GM21447 (cell line): ENCODE results near the gene ERBB2.

Experiments used
- ATAC-seq: cut with Tn5 transposase; IDR thresholded peaks from one replicate; pipeline ENCODE4 v1.9.1; 2021; ENCODE audit not compliant: unreplicated experiment

The ERBB2 gene

DNA sequence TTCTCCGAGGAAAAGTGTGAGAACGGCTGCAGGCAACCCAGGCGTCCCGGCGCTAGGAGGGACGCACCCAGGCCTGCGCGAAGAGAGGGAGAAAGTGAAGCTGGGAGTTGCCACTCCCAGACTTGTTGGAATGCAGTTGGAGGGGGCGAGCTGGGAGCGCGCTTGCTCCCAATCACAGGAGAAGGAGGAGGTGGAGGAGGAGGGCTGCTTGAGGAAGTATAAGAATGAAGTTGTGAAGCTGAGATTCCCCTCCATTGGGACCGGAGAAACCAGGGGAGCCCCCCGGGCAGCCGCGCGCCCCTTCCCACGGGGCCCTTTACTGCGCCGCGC lies at the start of gene ERBB2:
Gene ERBB2 (plus strand): TSS at position 247 of the 330 bp plus-strand sequence. CDS start 175 bp downstream, outside the sequence.
- no peak for ATAC-seq

DNA sequence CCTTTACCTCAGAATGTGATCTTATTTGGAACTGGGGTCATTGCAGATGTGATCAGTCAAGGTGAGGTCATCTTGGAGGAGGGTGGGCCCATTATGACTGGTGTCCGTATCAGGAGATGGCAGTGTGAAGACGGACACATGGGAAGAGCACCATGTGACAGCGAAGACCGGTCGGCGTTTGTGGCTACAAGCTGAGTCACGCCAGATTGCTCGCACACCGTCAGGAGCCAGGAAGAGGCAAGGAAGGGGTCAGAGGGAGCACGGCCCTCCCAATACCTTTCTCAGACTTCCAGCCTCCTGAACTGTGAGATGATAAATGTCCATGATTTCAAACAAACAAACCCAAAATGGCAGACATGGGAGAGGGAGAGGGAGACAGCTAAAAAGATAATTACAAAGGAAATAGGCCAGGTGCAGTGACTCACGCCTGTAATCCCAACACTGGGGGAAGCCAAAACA lies 49.7 kb upstream of the ERBB2 start:
- no peak for ATAC-seq

DNA sequence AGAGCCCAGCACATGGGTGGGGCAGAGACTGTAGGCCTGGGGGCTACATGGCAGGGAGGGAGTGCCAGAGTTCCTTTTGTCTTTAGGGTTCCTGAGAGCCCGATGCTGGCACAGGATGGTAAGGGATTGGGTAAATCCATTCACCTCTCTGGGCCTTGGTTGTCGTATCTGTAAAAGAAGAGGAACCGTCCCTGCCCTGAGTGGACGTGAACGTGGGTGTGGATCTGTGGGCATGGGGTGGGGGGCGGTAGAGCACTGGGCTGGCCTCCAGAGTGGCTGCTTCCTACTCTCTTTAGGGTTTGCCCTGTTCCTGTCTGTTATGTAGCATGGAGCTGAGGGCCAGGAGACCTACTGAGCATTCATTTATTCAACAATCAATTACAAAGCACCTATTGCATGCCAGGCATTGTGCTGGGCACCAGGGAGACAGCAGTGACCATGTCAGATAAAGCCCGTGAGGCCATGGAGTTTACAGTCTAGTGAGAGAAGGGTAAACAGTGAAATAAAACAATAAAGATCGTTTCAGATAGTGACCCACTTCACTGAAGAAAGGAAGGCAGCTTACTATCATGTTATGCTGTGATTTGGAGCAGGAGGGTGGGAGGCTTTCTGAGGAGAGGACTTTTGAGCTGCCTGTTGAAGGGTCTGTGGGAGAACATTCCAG lies 47.8 kb upstream of the ERBB2 start:
- ATAC-seq: no peak

GRCh38 chr17:39652587-39653315 lies 47.1 kb upstream of the ERBB2 start:
- ATAC-seq: no peak

- no peak for ATAC-seq
These were observed 46.6 kb upstream of the ERBB2 start for GRCh38 chr17:39653316-39653661.

DNA sequence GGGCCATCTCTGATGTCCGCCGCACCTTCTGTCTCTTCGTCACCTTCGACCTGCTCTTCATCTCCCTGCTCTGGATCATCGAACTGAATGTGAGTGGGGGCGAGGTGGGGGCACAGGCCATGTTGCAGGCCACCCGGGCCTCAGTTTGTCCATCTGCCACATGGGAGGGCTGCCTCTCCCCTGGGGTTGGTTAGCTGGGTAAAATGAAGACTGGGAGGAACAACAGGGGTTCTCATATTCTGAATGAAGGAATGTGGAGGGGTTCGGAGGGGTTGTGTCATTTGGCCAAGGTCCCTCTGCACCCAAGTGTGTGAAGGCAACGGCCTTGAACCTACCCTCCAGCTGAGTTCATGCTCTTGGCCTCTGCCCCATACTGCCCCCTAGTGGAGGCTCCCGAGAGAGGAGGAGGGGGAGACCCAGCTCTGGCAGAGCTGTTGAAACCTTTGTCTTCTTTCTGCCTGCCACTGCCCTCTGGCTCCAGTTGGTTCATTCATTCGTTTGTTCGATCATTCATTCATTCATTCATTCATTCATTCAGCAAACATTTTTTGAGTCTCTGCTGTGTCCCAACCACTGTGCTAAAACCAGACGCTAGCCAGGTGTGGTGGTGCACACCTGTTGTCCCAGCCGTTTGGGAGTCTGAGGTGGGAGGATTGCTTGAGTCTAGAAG lies 46.1 kb upstream of the ERBB2 start:
- ATAC-seq: no peak

DNA sequence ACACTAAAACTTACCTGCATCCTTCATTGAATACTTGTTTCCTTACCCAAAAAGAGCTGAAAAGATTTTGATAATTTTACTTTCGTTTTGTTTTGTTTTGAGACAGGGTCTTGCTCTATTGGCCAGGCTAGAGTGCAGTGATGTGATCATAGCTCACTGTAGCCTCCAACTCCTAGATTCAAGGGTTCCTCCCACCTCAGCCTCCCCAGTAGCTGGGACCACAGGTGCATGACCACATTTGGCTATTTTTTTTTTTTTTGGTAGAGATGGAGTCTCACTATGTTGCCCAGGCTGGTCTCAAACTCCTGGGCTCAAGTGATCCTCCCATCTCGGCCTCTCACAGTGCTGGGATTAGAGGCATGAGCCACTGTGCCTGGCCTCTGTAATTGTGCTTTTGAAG lies 44.8 kb upstream of the ERBB2 start:
- ATAC-seq: no peak

DNA sequence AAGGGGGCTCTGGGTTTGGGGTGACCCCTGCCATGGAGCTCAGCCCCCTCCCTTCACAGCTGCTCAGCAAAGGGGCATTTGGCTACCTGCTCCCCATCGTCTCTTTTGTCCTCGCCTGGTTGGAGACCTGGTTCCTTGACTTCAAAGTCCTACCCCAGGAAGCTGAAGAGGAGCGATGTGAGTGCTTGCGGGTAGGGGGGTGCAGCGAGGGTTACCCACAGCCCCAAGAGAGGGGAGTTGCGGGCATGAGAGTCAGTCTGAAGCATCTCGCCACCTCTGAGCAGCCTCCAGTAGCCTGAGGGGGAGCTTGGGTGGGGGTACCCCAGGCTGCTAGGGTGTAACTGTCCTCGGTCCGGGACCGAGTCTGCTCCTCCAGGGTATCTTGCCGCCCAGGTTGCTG lies 41.5 kb upstream of the ERBB2 start:
- ATAC-seq: no peak

DNA sequence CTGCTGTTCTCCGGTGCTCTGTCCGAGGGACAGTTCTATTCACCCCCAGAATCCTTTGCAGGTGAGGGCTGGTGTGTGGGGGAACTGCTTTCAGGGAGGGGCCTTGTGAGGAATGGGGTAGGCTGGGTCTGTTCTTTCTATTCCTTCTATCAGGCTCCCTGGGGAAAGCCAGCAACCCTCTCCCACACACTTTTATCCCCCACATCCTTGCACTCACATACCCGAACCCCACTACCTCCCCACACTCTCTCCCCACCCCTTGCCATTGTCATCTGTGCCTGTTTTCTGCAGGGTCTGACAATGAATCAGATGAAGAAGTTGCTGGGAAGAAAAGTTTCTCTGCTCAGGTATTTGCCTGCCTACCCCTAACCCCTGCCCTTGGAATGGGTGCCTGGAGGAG lies 41.1 kb upstream of the ERBB2 start:
- no peak for ATAC-seq

- ATAC-seq: no peak
These were observed 40.4 kb upstream of the ERBB2 start for GRCh38 chr17:39659279-39660010.

DNA sequence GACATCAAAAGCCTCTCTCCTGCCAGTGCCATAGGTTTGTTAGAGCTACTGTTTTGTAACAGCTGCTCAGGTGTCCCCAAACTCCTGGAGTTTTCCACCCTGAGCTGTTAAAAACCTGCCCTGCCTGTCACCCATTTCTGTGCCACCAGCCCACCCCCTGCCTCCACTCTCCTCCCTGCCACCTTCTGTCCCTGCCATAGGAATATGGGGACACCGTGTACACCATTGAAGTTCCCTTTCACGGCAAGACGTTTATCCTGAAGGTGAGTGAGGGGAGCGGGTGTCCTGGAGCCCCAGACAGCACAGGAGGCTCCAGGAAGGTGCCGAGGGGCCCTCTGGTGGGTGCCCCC lies 39.9 kb upstream of the ERBB2 start:
- no peak for ATAC-seq

GRCh38 chr17:39660397-39661385 lies 39.2 kb upstream of the ERBB2 start:
- ATAC-seq: no peak

- no peak for ATAC-seq
These were observed 37.9 kb upstream of the ERBB2 start for GRCh38 chr17:39661744-39662541.

- no peak for ATAC-seq
These were observed 37.1 kb upstream of the ERBB2 start for GRCh38 chr17:39662551-39663339.

DNA sequence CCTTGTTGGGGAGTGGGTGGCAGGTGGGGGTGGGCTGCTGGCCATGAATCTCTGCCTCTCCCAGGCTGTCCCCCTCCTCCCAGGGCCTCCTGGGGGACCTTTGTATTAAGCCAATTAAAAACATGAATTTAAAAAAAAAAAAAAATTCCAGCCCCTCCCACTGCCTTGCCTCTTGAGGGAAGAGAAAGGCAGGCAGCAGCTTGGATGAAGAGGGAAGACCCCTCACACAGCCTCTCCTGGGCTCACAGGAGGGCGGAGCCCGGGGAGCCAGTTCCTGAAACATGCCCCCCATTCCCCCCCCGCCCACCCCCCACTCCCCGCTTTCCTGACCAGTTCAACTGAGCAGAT lies 36.5 kb upstream of the ERBB2 start:
- ATAC-seq: no peak

DNA sequence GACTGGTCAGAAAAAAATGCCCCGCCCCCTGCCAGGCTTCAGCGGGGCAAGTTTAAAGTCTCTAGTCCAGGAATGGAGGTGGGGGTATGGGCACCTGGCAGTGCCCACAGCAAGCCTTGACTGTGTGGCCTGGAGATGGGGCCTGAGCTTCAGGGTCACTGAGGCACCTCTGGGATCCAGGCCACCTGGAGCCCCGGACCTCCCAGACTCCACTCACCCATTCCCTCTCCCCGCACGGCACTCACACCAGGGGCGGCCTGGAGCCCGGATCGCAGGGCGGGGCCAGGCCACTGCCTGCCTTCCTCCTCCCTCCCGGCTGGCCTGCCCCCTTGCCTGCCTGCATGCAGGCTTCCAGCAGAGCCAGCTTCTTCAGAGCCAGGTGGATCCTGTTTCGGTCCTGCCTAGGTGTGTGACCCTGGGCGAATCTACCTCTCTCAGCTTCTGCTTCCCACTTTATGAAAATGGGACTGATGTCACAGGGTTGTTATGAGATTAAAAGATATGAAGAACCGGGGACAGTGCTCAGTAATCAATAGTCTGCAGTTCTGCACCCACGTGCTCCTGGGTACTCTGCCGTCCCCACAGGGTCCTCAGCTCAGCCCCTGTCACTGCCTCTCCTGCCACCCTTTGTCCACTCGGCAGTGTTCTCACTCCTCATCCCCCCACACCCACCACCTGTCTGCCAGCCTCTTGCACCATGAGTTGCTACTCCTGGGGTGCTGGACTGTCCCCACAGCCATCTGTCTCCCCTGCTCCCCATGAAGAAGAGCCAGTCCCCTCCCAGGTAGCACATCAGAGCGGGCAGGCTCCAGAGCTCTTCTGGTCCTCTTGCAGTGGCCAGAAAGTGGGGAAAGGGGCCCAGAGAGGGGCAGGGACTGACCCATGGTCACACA lies 35.9 kb upstream of the ERBB2 start:
- no peak for ATAC-seq

GRCh38 chr17:39664581-39665561 lies 35.0 kb upstream of the ERBB2 start, which contains the start of gene TCAP:
TCAP (plus strand) TSS chr17:39665349; CDS start chr17:39665360, 11 bp downstream.
- no peak for ATAC-seq
